Smooth muscle cell (in vitro differentiated cells): Measurements from ENCODE around the gene OR2AG1. TPM values are rescaled to one million over a fixed set of nuclear protein-coding genes. Genes with fewer than 3 reads are reported as not detected.

Experiments
- DNase-seq: peaks from one replicate; lab custom pipeline; 2025; ENCODE audit not compliant: unreplicated experiment; lab: John Stamatoyannopoulos, UW
- H2AFZ ChIP-seq: fragments of 200-600 bp; sonication (generic); 2 replicates; pipeline ENCODE4 v1.6.0; 2016; ENCODE audit warnings: antibody characterized with exemption, low read depth, mild to moderate bottlenecking
- H3F3A ChIP-seq: fragments of 200-600 bp; sonication (generic); 2 replicates; pipeline ENCODE4 v1.6.0; 2017; ENCODE audit warnings: antibody characterized with exemption, low read depth
- H3K27ac ChIP-seq: fragments of 200-600 bp; sonication (generic); 2 replicates; pipeline ENCODE4 v1.5.1; 2016; ENCODE audit warnings: low read depth, mild to moderate bottlenecking
- H3K27me3 ChIP-seq: fragments of 200-600 bp; sonication (generic); 2 replicates; pipeline ENCODE4 v1.6.1; 2016; ENCODE audit warnings: low read depth, mild to moderate bottlenecking
- H3K36me3 ChIP-seq: fragments of 200-600 bp; sonication (generic); 2 replicates; pipeline ENCODE4 v1.5.1; 2016; ENCODE audit warnings: low read depth
- H3K4me1 ChIP-seq: fragments of 200-600 bp; sonication (generic); 2 replicates; pipeline ENCODE4 v1.5.1; 2016; ENCODE audit warnings: low read depth
- H3K4me2 ChIP-seq: fragments of 200-600 bp; sonication (generic); 2 replicates; pipeline ENCODE4 v1.6.0; 2016; ENCODE audit warnings: mild to moderate bottlenecking
- H3K4me3 ChIP-seq: fragments of 200-600 bp; sonication (generic); 2 replicates; pipeline ENCODE4 v1.5.1; 2016; ENCODE audit warnings: mild to moderate bottlenecking
- H3K79me2 ChIP-seq: fragments of 200-600 bp; sonication (generic); 2 replicates; pipeline ENCODE4 v1.6.0; 2016; ENCODE audit warnings: low read depth, mild to moderate bottlenecking
- H3K9ac ChIP-seq: fragments of 200-600 bp; sonication (generic); 2 replicates; pipeline ENCODE4 v1.6.0; 2016; ENCODE audit warnings: low read depth
- H3K9me3 ChIP-seq: fragments of 200-600 bp; sonication (generic); replicated peaks from 2 replicates; pipeline ENCODE4 v1.5.1; 2016; ENCODE audit warnings: low read depth
- H4K20me1 ChIP-seq: fragments of 200-600 bp; sonication (generic); 2 replicates; pipeline ENCODE4 v1.6.0; 2016; ENCODE audit warnings: low read depth
- WGBS: methylation state at CpG from one replicate; pipeline ENCODE4 v1.1.7; 2016; ENCODE audit warnings: low lambda C conversion rate; 5-methylcytosine and 5-hydroxymethylcytosine counted together
- polyA plus RNA-seq: library from polyadenylated mRNA; unstranded; fragments of >200 nt; fragmentation: Nextera tagmentation; extraction: Ambion mirVana; gene quantifications from 2 replicates; pipeline ENCODE4 v1.2.1, GENCODE V29; 2016
- total RNA-seq: library from RNA; depleted of rRNA; stranded (reverse); fragments of >200 nt; gene quantifications from 2 replicates; pipeline ENCODE4 v1.2.3, GENCODE V29; 2014
- TF ChIP-seq, protein P1 (sequence below): fragments of 200-600 bp; sonication (generic); IDR thresholded peaks from 2 replicates; pipeline ENCODE4 v1.5.1; 2017; ENCODE audit warnings: borderline replicate concordance, mild to moderate bottlenecking, antibody characterized with exemption; ENCODE audit not compliant: insufficient read depth, poor library complexity, severe bottlenecking

Gene OR2AG1
- total and polyA plus RNA-seq, 2 experiments from 2014 or later: not detected

DNA sequence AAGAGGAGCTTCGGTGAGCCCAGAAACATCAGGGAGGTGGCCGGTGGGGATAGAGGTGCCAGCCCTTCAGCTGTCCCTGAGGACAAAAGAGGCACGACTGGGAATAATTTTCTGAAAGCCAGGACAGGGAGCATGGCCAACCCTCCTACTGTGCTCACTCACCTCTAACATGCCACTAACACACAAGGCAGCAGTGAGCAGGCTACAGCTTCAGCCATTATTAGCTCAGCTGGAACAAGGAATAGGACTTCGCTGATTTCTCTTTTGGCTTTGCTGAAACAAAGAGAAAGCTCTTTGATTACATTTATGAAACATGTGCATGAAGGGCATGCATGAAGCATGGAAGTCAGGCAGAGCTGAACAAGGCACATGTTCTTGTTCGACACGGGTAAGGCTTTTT, 50.5 kb downstream of the OR2AG1 start:
- H4K20me1 ChIP-seq: no peaks in the 10 kb centered on the region
- no peak for DNase-seq
- H3K4me2 ChIP-seq: no peak overlapping the region
- H3K36me3 ChIP-seq: no peaks in the 10 kb centered on the region
- TF ChIP-seq, protein P1, sequence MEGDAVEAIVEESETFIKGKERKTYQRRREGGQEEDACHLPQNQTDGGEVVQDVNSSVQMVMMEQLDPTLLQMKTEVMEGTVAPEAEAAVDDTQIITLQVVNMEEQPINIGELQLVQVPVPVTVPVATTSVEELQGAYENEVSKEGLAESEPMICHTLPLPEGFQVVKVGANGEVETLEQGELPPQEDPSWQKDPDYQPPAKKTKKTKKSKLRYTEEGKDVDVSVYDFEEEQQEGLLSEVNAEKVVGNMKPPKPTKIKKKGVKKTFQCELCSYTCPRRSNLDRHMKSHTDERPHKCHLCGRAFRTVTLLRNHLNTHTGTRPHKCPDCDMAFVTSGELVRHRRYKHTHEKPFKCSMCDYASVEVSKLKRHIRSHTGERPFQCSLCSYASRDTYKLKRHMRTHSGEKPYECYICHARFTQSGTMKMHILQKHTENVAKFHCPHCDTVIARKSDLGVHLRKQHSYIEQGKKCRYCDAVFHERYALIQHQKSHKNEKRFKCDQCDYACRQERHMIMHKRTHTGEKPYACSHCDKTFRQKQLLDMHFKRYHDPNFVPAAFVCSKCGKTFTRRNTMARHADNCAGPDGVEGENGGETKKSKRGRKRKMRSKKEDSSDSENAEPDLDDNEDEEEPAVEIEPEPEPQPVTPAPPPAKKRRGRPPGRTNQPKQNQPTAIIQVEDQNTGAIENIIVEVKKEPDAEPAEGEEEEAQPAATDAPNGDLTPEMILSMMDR: no peak
- no peaks in the 10 kb centered on the region for H3K79me2 ChIP-seq
- H3K4me1 ChIP-seq: no peaks in the 10 kb centered on the region
- H3K4me3 ChIP-seq: no peak overlapping the region
- no peak overlapping the region for H3K9ac ChIP-seq
- no peak overlapping the region for H2AFZ ChIP-seq
- no peak overlapping the region for H3K27ac ChIP-seq
- WGBS: 93% methylated on average over 6 of the region's 6 CpGs
- no peaks in the 10 kb centered on the region for H3K27me3 ChIP-seq
- H3F3A ChIP-seq: no peaks in the 10 kb centered on the region
- no peaks in the 10 kb centered on the region for H3K9me3 ChIP-seq

DNA sequence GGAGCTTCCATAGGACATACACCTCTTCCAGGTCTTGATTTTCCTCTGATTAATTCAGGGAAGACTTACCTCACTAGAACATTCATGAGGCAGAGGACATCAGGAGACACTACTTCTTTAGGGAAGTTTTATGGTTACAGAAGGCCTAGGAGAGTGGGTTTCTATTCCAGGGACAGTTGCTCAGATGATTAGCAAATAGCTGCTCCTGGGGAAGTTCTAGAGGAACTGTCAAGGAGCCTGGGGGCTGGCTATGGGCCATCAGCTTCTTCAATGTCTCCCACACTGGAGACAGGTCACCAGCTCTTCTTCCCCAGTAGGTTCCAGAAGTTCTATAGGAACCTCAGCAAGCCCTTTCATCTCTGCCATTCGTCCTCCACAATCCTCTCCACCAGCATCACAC, 51.2 kb downstream of the OR2AG1 start:
- Histone ChIP-seq H3K4me2 (no peak overlapping the region), H2AFZ (no peak overlapping the region), H3K27me3 (no peaks in the 10 kb centered on the region), H3K4me1 (no peaks in the 10 kb centered on the region), H3K36me3 (no peaks in the 10 kb centered on the region), H3K4me3 (no peak overlapping the region), H3K27ac (no peak overlapping the region), H3K79me2 (no peaks in the 10 kb centered on the region), H3F3A (no peaks in the 10 kb centered on the region), H3K9ac (no peak overlapping the region), H3K9me3 (no peaks in the 10 kb centered on the region), H4K20me1 (no peaks in the 10 kb centered on the region)
- no peak for DNase-seq
- TF ChIP-seq, protein P1: no peak
- 79% methylated on average over 1 of the region's 1 CpG for WGBS

Other genes starting within 250 kb of the OR2AG1 start
- 10.2 and 13.5 TPM in 2 replicates for gene RRP8, start 179.4 kb upstream of the OR2AG1 start, total RNA-seq
- gene RRP8, start 179.4 kb upstream of the OR2AG1 start, polyA plus RNA-seq: 23.5 and 24.9 TPM in 2 replicates
- 138 and 166 TPM in 2 replicates for gene ILK, start 179.2 kb upstream of the OR2AG1 start, total RNA-seq
- gene ILK, start 179.2 kb upstream of the OR2AG1 start, polyA plus RNA-seq: 236 and 238 TPM in 2 replicates
- 67.9 and 83.3 TPM in 2 replicates for gene TAF10, start 170.8 kb upstream of the OR2AG1 start, total RNA-seq
- 373 and 378 TPM in 2 replicates for gene TAF10, start 170.8 kb upstream of the OR2AG1 start, polyA plus RNA-seq
- gene TPP1, start 163.6 kb upstream of the OR2AG1 start, total RNA-seq: 21.6 and 37.3 TPM in 2 replicates
- 54.1 and 55.4 TPM in 2 replicates for gene TPP1, start 163.6 kb upstream of the OR2AG1 start, polyA plus RNA-seq
- gene DCHS1, start 127.2 kb upstream of the OR2AG1 start, total RNA-seq: 25.1 and 34.2 TPM in 2 replicates
- 21.0 and 24.5 TPM in 2 replicates for gene DCHS1, start 127.2 kb upstream of the OR2AG1 start, polyA plus RNA-seq
- gene MRPL17, start 99.7 kb upstream of the OR2AG1 start, total RNA-seq: 64.0 and 132 TPM in 2 replicates
- gene MRPL17, start 99.7 kb upstream of the OR2AG1 start, polyA plus RNA-seq: 77.4 and 98.4 TPM in 2 replicates
- gene OR2AG2, start 11.0 kb upstream of the OR2AG1 start, total RNA-seq: 0.13 and 0.72 TPM in 2 replicates
- 0.23 TPM in 1 of 2 replicates, not detected in the other for gene OR2AG2, start 11.0 kb upstream of the OR2AG1 start, polyA plus RNA-seq
- gene OR6A2, start 16.7 kb downstream of the OR2AG1 start, total RNA-seq: 0.18 and 0.40 TPM in 2 replicates
- gene OR6A2, start 16.7 kb downstream of the OR2AG1 start, polyA plus RNA-seq: not detected in 2 replicates
- not detected in 2 replicates for gene OR10A5, start 62.7 kb downstream of the OR2AG1 start, total RNA-seq
- 0.17 TPM in 1 of 2 replicates, not detected in the other for gene OR10A5, start 62.7 kb downstream of the OR2AG1 start, polyA plus RNA-seq
- not detected in 2 replicates for gene OR10A2, start 80.0 kb downstream of the OR2AG1 start, total RNA-seq
- 0.06 TPM in 1 of 2 replicates, not detected in the other for gene OR10A2, start 80.0 kb downstream of the OR2AG1 start, polyA plus RNA-seq
- gene OR10A4, start 93.6 kb downstream of the OR2AG1 start, total RNA-seq: not detected in 2 replicates
- not detected in 2 replicates for gene OR10A4, start 93.6 kb downstream of the OR2AG1 start, polyA plus RNA-seq
- gene OR2D2, start 109.5 kb downstream of the OR2AG1 start, total RNA-seq: 0.13 TPM in 1 of 2 replicates, not detected in the other
- not detected in 2 replicates for gene OR2D2, start 109.5 kb downstream of the OR2AG1 start, polyA plus RNA-seq
- not detected in 2 replicates for gene OR2D3, start 138.0 kb downstream of the OR2AG1 start, total RNA-seq
- not detected in 2 replicates for gene OR2D3, start 138.0 kb downstream of the OR2AG1 start, polyA plus RNA-seq
- gene ZNF215, start 143.4 kb downstream of the OR2AG1 start, total RNA-seq: 5.2 and 9.1 TPM in 2 replicates
- 2.8 TPM in 2 replicates for gene ZNF215, start 143.4 kb downstream of the OR2AG1 start, polyA plus RNA-seq
- 3.5 and 4.3 TPM in 2 replicates for gene ZNF214, start 237.3 kb downstream of the OR2AG1 start, total RNA-seq
- gene ZNF214, start 237.3 kb downstream of the OR2AG1 start, polyA plus RNA-seq: 1.8 and 3.1 TPM in 2 replicates
- gene NLRP14, start 237.5 kb downstream of the OR2AG1 start, total RNA-seq: 0.13 TPM in 1 of 2 replicates, not detected in the other
- gene NLRP14, start 237.5 kb downstream of the OR2AG1 start, polyA plus RNA-seq: 0.30 and 0.34 TPM in 2 replicates